Common myeloid progenitor, CD34-positive (primary cell): Measurements from ENCODE around the gene MSL2.
A peak's percentile ranks its signal among the peaks of the same experiment; 100 is the strongest.
"Not testable (repeated sequence)": the region's sequence is repeated elsewhere in the genome, so short reads cannot be mapped to it uniquely, and the experiment has no call there.

ENCODE experiments used
- CTCF ChIA-PET: fragments of 350-600 bp; sonication (Branson Sonifier 250); formaldehyde crosslinking; loops from one replicate; lab custom pipeline; 2021; ENCODE audit warnings: antibody characterized with exemption; lab: Charles Lee
- POLR2A ChIA-PET: fragments of 350-600 bp; sonication (Branson Sonifier 250); formaldehyde crosslinking; loops from one replicate; lab custom pipeline; 2021; ENCODE audit warnings: antibody characterized with exemption; lab: Charles Lee
- DNase-seq, 3 donors: peaks; one replicate each; pipeline versions ENCODE4 v3.0.0 to v3.0.0-alpha.2; 2013
- H3K27ac ChIP-seq, 2 experiments: 1 replicate in 1 of 2; 2 replicates in 1 of 2; pipeline ENCODE4 v1.7.0; 2013; ENCODE audit warnings: inconsistent platforms in 2 of 2, low read length in 2 of 2, mild to moderate bottlenecking in 2 of 2, low read depth in 1 of 2, moderate library complexity in 1 of 2; ENCODE audit not compliant: severe bottlenecking in 2 of 2, insufficient read depth in 1 of 2, poor library complexity in 1 of 2
- H3K27me3 ChIP-seq, 5 experiments: replicated peaks in 2 of 5; 1 replicate in 3 of 5; 2 replicates in 2 of 5; pipeline versions ENCODE4 v1.6.1 to v1.7.0; 2013; ENCODE audit warnings: low read length in 4 of 5, mild to moderate bottlenecking in 2 of 5, moderate library complexity in 2 of 5, inconsistent platforms in 1 of 5; ENCODE audit not compliant: insufficient read depth in 5 of 5, control insufficient read depth in 4 of 5
- H3K36me3 ChIP-seq, 4 experiments: 1 replicate in 2 of 4; 2 replicates in 2 of 4; pipeline versions ENCODE4 v1.6.1 to v1.7.0; 2013; ENCODE audit warnings: low read length in 3 of 4, control low read depth in 1 of 4, mild to moderate bottlenecking in 1 of 4; ENCODE audit not compliant: control insufficient read depth in 4 of 4, insufficient read depth in 4 of 4
- H3K4me1 ChIP-seq, 4 experiments: 1 replicate in 3 of 4; 2 replicates in 1 of 4; pipeline versions ENCODE4 v1.6.1 to v1.7.1; 2013; ENCODE audit warnings: low read length in 3 of 4, mild to moderate bottlenecking in 3 of 4, control low read depth in 1 of 4, inconsistent platforms in 1 of 4, moderate library complexity in 1 of 4; ENCODE audit not compliant: control insufficient read depth in 4 of 4, insufficient read depth in 4 of 4; ENCODE audit errors: control extremely low read depth in 1 of 4
- H3K4me3 ChIP-seq, 7 experiments: 1 replicate in 4 of 7; 2 replicates in 3 of 7; pipeline versions ENCODE4 v1.5.1 to v1.7.0; 2013; ENCODE audit warnings: mild to moderate bottlenecking in 7 of 7, low read length in 6 of 7, moderate library complexity in 6 of 7, inconsistent platforms in 2 of 7, low read depth in 2 of 7, control low read depth in 1 of 7; ENCODE audit not compliant: insufficient read depth in 4 of 7, control insufficient read depth in 1 of 7; ENCODE audit errors: extremely low read depth in 1 of 7
- H3K9me3 ChIP-seq, 5 experiments: 1 replicate in 4 of 5; 2 replicates in 1 of 5; pipeline versions ENCODE4 v1.6.1 to v1.7.1; 2013; ENCODE audit warnings: low read length in 4 of 5, mild to moderate bottlenecking in 2 of 5, inconsistent platforms in 1 of 5, low read depth in 1 of 5, moderate library complexity in 1 of 5; ENCODE audit not compliant: control insufficient read depth in 4 of 5, insufficient read depth in 2 of 5; ENCODE audit errors: control extremely low read depth in 1 of 5
- WGBS: methylation state at CpG from one replicate; pipeline ENCODE4 v1.1.5; 2013; ENCODE audit not compliant: insufficient coverage; 5-methylcytosine and 5-hydroxymethylcytosine counted together

MSL2 gene

DNA sequence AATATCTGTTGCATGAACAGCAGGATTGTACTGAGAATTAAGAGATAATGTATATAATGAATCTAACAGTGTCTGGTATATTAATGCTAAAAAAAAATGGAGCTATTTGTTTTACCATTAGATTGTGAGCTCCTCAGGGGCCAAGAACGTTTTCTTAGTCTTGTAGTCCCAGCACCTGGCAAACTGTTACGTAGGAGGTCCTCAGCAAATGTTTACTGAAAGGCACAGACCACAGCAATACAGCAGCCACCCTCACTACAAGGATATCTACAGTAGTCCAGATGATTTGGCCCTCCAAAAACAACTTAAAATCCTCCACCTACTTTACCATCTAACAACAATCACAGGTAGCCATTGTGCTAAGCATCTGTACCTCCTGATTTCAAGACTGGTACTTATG lies 59.7 kb downstream of the MSL2 start:
- Histone ChIP-seq H3K9me3 (no peaks in the 10 kb centered on the region), H3K4me3 (no peak overlapping the region), H3K27ac (no peak overlapping the region), H3K27me3 (no peaks in the 10 kb centered on the region), H3K36me3 (no peaks in the 10 kb centered on the region), H3K4me1 (peaks cover 7 to 14% (median 8%) of the 10 kb centered on the region in 4 experiments)
- peak in 1 of 3 donors; percentile 14 for DNase-seq
- WGBS, result 95% methylated on average over 2 of the region's 2 CpGs
- ChIA-PET CTCF (interaction anchor here (1.0 to 1.5 kb wide), 2 partner anchors 10 to 20 kb away, joined by 4 read pairs; no protein-coding TSS in a partner anchor), POLR2A (no interaction called here)

DNA sequence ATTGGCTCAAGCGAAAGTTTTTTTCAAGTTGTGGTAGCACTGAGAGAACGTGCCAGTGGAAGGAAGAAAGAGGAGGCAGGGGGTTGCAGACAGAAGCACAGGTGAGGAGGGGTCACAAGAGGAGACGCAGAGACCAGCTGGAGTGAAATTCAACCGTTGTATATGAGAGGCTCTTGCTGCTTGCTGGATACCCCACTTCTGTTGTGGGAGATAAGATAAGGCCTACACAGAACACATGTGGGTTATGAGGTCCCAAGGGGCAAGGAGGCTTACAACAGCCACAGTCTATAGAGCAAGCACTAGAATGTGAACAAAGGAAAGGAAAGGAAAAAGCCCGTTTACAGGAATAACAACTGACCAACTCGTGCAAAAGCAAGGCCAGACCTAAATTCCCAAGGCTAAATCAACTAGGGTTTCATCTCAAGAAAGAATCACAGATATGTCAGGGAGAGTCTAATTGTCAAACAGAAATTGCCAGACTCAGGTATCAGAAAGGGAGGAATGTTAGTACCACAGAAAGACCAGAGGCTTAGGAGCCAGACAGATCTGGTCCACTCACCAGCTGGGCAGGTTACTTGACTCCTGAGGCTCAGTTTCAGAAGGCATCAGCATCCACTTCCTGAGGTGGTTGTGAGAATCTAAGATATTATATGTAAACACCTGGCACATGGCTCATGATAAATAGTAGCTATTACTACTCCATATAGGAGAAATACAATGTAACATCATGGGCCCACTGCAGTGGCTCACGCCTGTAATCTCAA lies 60.9 kb downstream of the MSL2 start:
- 45% methylated on average over 6 of the region's 7 CpGs for WGBS
- CTCF ChIA-PET, result interaction anchor here (1.0 to 1.5 kb wide), 2 partner anchors 11 to 21 kb away, joined by 4 read pairs; no protein-coding TSS in a partner anchor

DNA sequence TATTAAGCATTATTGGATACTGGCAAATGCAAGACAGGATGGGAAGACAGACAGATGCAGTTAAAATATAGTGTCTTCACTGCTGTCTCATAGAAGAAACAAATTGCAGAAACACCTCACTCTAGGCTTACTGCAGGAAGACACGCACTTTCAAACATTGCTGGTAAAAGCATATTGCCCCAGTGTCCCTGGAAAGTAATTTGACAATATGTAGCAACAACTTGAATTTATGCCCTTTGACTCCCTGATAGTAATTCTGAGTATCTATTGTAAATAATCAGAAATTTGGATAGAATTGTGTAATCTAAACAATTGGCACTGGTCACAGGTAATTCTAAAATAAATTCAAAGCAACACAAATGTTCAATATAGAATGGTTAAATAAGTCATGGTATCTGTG lies 62.0 kb downstream of the MSL2 start:
- CTCF ChIA-PET, result interaction anchor here (0.7 to 1.6 kb wide), 3 partner anchors 11 to 20 kb away, joined by 3 to 4 read pairs (median 3); no protein-coding TSS in a partner anchor
- no peak overlapping the region for H3K27ac ChIP-seq
- H3K4me1 ChIP-seq, result peaks cover 7 to 14% (median 8%) of the 10 kb centered on the region in 4 experiments
- H3K27me3 ChIP-seq, result no peaks in the 10 kb centered on the region
- POLR2A ChIA-PET, result no interaction called here
- no peaks in the 10 kb centered on the region for H3K9me3 ChIP-seq
- no peak overlapping the region for H3K4me3 ChIP-seq
- WGBS, result 100% methylated on average over 1 of the region's 1 CpG
- DNase-seq, result no peak
- no peaks in the 10 kb centered on the region for H3K36me3 ChIP-seq

More for the DNA sequence above, 60.9 kb downstream of the MSL2 start:
- no peaks in the 10 kb centered on the region for H3K9me3 ChIP-seq
- H3K27ac ChIP-seq, result peak overlapping the region in 1 of 2 experiments; percentile 62
- H3K4me1 ChIP-seq, result peaks cover 7 to 14% (median 8%) of the 10 kb centered on the region in 4 experiments
- POLR2A ChIA-PET, result no interaction called here
- peak overlapping the region in 1 of 7 experiments; percentile 30 for H3K4me3 ChIP-seq
- no peaks in the 10 kb centered on the region for H3K27me3 ChIP-seq
- H3K36me3 ChIP-seq, result no peaks in the 10 kb centered on the region
- DNase-seq, result peak; percentile 58 to 91 (median 70)

DNA sequence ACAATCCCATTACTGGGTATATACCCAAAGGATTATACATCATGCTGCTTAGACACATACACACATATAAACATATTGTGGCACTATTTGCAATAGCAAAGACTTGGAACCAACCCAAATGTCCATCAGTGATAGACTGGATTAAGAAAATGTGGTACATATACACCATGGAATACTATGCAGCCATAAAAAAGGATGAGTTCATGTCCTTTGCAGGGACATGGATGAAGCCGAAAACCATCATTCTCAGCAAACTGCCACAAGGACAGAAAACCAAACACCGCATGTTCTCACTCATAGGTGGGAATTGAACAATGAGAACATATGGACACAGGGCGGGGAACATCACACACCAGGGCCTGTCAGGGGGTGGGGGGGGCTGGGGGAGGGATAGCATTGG lies 64.5 kb downstream of the MSL2 start:
- H3K4me3 ChIP-seq, CTCF ChIA-PET, H3K4me1 ChIP-seq, DNase-seq, H3K36me3 ChIP-seq, POLR2A ChIA-PET, H3K27ac ChIP-seq, H3K27me3 ChIP-seq, H3K9me3 ChIP-seq: not testable (repeated sequence)
- no CpG with 5 or more reads among the region's 3 CpGs for WGBS

DNA sequence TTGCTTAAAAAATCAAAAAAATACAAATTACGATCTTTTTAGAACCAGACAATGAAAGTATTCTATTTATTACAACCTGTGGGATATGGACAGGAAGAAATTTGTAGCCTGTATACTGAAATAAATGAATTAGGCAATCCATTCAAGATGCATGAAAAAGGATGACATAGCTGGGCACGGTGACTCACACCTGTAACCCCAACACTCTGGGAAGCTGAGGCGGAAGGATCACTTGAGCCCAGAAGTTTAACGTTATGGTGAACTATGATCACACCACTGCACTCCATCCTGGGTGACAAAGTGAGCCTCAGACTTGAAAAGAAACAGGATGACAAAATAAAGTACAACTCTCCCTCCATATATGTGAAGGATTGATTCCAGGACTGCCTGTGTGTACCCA lies 74.1 kb downstream of the MSL2 start:
- 100% methylated on average over 2 of the region's 4 CpGs for WGBS
- Histone ChIP-seq H3K27ac (no peak overlapping the region), H3K27me3 (no peaks in the 10 kb centered on the region), H3K4me1 (no peaks in the 10 kb centered on the region), H3K9me3 (peaks cover 0 to 2% (median 0%) of the 10 kb centered on the region in 5 experiments), H3K36me3 (peaks cover 0 to 3% (median 0%) of the 10 kb centered on the region in 4 experiments), H3K4me3 (no peak overlapping the region)
- DNase-seq, result no peak
- CTCF ChIA-PET, result no interaction called here
- POLR2A ChIA-PET, result no interaction called here

DNA sequence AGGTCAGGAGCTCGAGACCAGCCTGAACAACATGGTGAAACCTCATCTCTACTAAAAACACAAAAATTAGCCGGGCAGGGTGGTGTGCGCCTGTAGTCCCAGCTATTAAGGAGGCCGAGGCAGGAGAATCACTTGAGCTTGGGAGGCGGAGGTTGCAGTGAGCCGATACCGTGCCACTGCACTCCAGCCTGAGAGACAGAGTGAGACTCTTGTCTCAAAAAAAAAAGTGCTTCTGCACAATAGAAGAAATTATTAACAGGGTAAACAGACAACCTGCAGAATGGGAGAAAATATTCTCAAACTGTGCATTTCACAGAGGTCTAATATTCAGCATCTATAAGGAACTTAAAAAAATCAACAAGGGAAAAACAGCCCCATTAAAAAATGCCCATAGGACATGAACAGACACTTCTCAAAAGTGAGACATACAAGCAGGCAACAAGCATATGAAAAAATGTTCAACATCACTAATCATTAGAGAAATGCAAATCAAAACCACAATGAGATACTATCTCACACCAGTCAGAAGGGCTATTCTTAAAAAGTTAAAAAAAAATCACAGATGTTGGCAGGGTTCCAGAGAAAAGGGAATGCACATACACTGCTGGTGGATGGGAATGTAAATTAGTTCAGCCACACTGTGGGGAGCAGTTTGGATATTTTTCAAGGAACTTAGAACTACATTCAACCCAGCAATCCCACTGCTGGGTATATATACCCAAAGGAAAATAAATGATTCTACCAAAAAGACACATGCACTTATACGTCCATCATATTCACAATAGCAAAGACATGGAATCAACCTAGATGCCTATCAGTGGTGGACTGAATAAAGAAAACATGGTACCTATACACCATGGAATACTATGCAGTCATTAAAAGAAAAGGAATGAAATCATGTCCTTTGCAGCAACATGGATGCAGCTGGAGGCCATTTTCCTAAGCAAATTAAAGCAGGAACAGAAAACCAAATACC lies 75.5 kb downstream of the MSL2 start:
- Histone ChIP-seq H3K36me3 (no peaks in the 10 kb centered on the region), H3K27ac (no peak overlapping the region), H3K27me3 (no peaks in the 10 kb centered on the region), H3K9me3 (peaks cover 0 to 2% (median 1%) of the 10 kb centered on the region in 5 experiments), H3K4me1 (no peaks in the 10 kb centered on the region), H3K4me3 (no peak overlapping the region)
- 100% methylated on average over 3 of the region's 8 CpGs for WGBS
- POLR2A ChIA-PET, result no interaction called here
- no peak for DNase-seq
- CTCF ChIA-PET, result no interaction called here
